Keratinocyte (primary cell): ENCODE data around the gene ERICH6. TPM values are rescaled to one million over a fixed set of nuclear protein-coding genes. Genes with fewer than 3 reads are reported as not detected.

ENCODE experiments used
- DNase-seq: peaks from one replicate; pipeline ENCODE4 v3.0.0-alpha.2; 2011; ENCODE audit warnings: low read depth, missing footprints, low spot score
- FAIRE-seq: peaks from 2 replicates; lab custom pipeline; 2011; peaks lifted over from hg19 to GRCh38; lab: Jason Lieb, UNC
- H2AFZ ChIP-seq: 2 replicates; pipeline ENCODE4 v1.6.0; 2012; ENCODE audit warnings: low read length, control low read depth, inconsistent platforms; ENCODE audit not compliant: control insufficient read depth
- H3K27ac ChIP-seq: 2 replicates; pipeline ENCODE4 v1.5.1; 2011; ENCODE audit warnings: low read length; ENCODE audit not compliant: control insufficient read depth, insufficient read depth
- H3K27me3 ChIP-seq: 3 replicates; pipeline ENCODE4 v1.6.0; 2011; ENCODE audit warnings: low read length; ENCODE audit not compliant: control insufficient read depth, insufficient read depth; ENCODE audit errors: extremely low read depth
- H3K36me3 ChIP-seq, 2 experiments: 2 replicates in 1 of 2; 3 replicates in 1 of 2; pipeline ENCODE4 v1.5.1; 2011; ENCODE audit warnings: low read length in 2 of 2, mild to moderate bottlenecking in 1 of 2; ENCODE audit not compliant: control insufficient read depth in 2 of 2, insufficient read depth in 2 of 2; ENCODE audit errors: extremely low read depth in 1 of 2
- H3K4me1 ChIP-seq: 3 replicates; pipeline ENCODE4 v1.5.1; 2011; ENCODE audit warnings: low read length; ENCODE audit not compliant: control insufficient read depth, insufficient read depth; ENCODE audit errors: extremely low read depth
- H3K4me2 ChIP-seq: 3 replicates; pipeline ENCODE4 v1.6.0; 2011; ENCODE audit warnings: low read depth, low read length; ENCODE audit not compliant: control insufficient read depth, insufficient read depth; ENCODE audit errors: extremely low read depth
- H3K4me3 ChIP-seq, 3 experiments: fragments of 200-600 bp in 1 of 3; sonication (generic) in 1 of 3; 2 replicates in 2 of 3; 3 replicates in 1 of 3; pipeline ENCODE4 v1.5.1; 2011 to 2016; ENCODE audit warnings: low read length in 3 of 3, mild to moderate bottlenecking in 3 of 3, control low read depth in 2 of 3, inconsistent platforms in 1 of 3, low read depth in 1 of 3, mixed read lengths in 1 of 3, mixed run types in 1 of 3, moderate library complexity in 1 of 3; ENCODE audit not compliant: control insufficient read depth in 2 of 3, insufficient read depth in 2 of 3; ENCODE audit errors: extremely low read depth in 1 of 3
- H3K79me2 ChIP-seq: 2 replicates; pipeline ENCODE4 v1.6.0; 2012; ENCODE audit warnings: low read length; ENCODE audit not compliant: control insufficient read depth, insufficient read depth
- H3K9ac ChIP-seq: 3 replicates; pipeline ENCODE4 v1.6.0; 2011; ENCODE audit warnings: low read length; ENCODE audit not compliant: control insufficient read depth, insufficient read depth; ENCODE audit errors: extremely low read depth
- H3K9me1 ChIP-seq: 3 replicates; pipeline ENCODE4 v1.6.0; 2011; ENCODE audit warnings: low read length; ENCODE audit not compliant: control insufficient read depth, insufficient read depth; ENCODE audit errors: extremely low read depth
- H3K9me3 ChIP-seq: 2 replicates; pipeline ENCODE4 v1.5.1; 2012; ENCODE audit warnings: low read depth, low read length; ENCODE audit not compliant: control insufficient read depth
- H4K20me1 ChIP-seq: 3 replicates; pipeline ENCODE4 v1.6.0; 2011; ENCODE audit warnings: low read length; ENCODE audit not compliant: control insufficient read depth, insufficient read depth; ENCODE audit errors: extremely low read depth
- EZH2 ChIP-seq: IDR thresholded peaks from one replicate; pipeline ENCODE4 v1.6.1; 2012; ENCODE audit warnings: inconsistent platforms, mild to moderate bottlenecking, low read length, moderate library complexity
- dilution Hi-C: fragments of 300-500 bp; cut with MboI; formaldehyde crosslinking; loops from one replicate; pipeline ENCODE4 v1.7.0; 2020; ENCODE audit warnings: low sequenced_read_pairs; ENCODE audit not compliant: extremely low pct_ligation_motif_present
- polyA plus RNA-seq, 5 experiments: library from polyadenylated mRNA; depleted of rRNA in 3 of 5; stranded (reverse) in 3 of 5; stranded (forward) in 1 of 5; unstranded in 1 of 5; fragments of >200 nt; gene quantifications; 1 replicate in 1 of 5; 2 replicates in 3 of 5; 3 replicates in 1 of 5; pipeline versions ENCODE4 v1.2.1 to v1.2.3, GENCODE V29; 2011 to 2012; ENCODE audit warnings: missing spikeins in 2 of 5, low read depth in 1 of 5, low replicate concordance in 1 of 5
- TF ChIP-seq, protein P1 (sequence below), 3 experiments: IDR thresholded peaks in 1 of 3; conservative IDR thresholded peaks in 1 of 3; optimal IDR thresholded peaks in 1 of 3; 2 replicates in 2 of 3; 3 replicates in 1 of 3; pipeline versions ENCODE3 to v1.5.1; 2011; ENCODE audit warnings: low read length in 3 of 3, mild to moderate bottlenecking in 3 of 3, moderate library complexity in 2 of 3, control low read depth in 1 of 3, inconsistent platforms in 1 of 3; ENCODE audit not compliant: insufficient read depth in 2 of 3; ENCODE audit errors: extremely low read depth in 1 of 3

Gene ERICH6
- polyA plus RNA-seq, 1 donor (not counting 4 experiments of a cell fraction or from before 2014, with no cell fraction given), result 0.03 TPM

DNA sequence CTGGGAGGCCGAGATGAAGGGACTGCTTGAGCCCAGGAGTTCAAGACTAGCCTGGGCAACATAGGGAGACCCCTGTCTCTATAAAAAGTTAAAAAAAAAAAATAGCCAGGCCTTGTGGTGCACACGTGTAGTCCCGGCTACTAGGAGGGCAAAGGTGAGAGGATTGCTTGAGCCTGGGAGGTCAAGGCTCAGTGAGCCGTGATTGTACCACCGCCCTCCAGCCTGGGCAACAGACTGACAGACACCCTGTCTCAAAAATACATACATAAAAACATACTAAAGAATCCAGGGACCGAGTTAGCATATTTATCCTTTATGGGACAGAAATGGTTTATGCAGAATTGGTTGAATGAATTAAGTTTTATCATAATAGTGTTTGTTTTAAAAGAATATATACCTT, 45.5 kb upstream of the ERICH6 start:
- Histone ChIP-seq H3K4me3 (no peak overlapping the region), H3K9me1 (no peaks in the 10 kb centered on the region), H3K27me3 (no peaks in the 10 kb centered on the region), H3K4me2 (no peak overlapping the region), H3K9me3 (no peaks in the 10 kb centered on the region), H3K4me1 (peaks cover 31% of the 10 kb centered on the region), H3K9ac (no peak overlapping the region), H3K27ac (no peak overlapping the region), H3K79me2 (peaks cover 85% of the 10 kb centered on the region), H4K20me1 (peaks cover 5% of the 10 kb centered on the region), H2AFZ (no peak overlapping the region), H3K36me3 (peaks cover 3 to 12% of the 10 kb centered on the region in 2 experiments)
- dilution Hi-C loops, result no loop called here
- DNase-seq (no peak), FAIRE-seq (no peak)
- TF ChIP-seq, protein P1, sequence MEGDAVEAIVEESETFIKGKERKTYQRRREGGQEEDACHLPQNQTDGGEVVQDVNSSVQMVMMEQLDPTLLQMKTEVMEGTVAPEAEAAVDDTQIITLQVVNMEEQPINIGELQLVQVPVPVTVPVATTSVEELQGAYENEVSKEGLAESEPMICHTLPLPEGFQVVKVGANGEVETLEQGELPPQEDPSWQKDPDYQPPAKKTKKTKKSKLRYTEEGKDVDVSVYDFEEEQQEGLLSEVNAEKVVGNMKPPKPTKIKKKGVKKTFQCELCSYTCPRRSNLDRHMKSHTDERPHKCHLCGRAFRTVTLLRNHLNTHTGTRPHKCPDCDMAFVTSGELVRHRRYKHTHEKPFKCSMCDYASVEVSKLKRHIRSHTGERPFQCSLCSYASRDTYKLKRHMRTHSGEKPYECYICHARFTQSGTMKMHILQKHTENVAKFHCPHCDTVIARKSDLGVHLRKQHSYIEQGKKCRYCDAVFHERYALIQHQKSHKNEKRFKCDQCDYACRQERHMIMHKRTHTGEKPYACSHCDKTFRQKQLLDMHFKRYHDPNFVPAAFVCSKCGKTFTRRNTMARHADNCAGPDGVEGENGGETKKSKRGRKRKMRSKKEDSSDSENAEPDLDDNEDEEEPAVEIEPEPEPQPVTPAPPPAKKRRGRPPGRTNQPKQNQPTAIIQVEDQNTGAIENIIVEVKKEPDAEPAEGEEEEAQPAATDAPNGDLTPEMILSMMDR (optimal IDR thresholded peaks at IDR 0.05 in 1 of 3, IDR thresholded peaks at IDR 0.05 in 1 of 3, conservative IDR thresholded peaks at IDR 0.05 in 1 of 3; ENCODE audit: extremely low read depth in 1 of 3, insufficient read depth in 2 of 3, low read length in 3 of 3), result no peak
- no peak for TF ChIP-seq EZH2

DNA sequence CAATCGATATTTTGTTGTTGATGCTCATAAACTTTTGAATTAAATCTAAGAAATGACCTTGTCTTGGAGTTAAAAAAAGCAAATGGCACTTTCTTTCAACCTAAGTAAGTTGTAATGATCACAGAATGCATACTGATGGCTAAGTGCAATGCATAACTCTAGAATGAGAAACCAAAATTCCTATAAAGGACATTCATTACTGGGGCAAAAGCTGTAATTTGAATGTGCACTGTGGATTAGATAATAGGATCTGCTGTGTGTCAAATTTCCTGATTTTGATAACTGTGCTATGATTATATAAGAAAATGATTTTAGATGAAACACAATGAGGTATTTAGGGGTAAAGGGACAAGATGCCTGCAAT, 44.9 kb upstream of the ERICH6 start:
- H3K79me2 ChIP-seq, result peaks cover 80% of the 10 kb centered on the region
- DNase-seq, result no peak
- no peak for FAIRE-seq
- peaks cover 5% of the 10 kb centered on the region for H4K20me1 ChIP-seq
- H3K36me3 ChIP-seq, result peaks cover 3 to 12% of the 10 kb centered on the region in 2 experiments
- no peaks in the 10 kb centered on the region for H3K9me1 ChIP-seq
- no peaks in the 10 kb centered on the region for H3K9me3 ChIP-seq
- H3K27me3 ChIP-seq, result no peaks in the 10 kb centered on the region
- no peak overlapping the region for H3K4me2 ChIP-seq
- TF ChIP-seq, protein P1 (optimal IDR thresholded peaks at IDR 0.05 in 1 of 3, IDR thresholded peaks at IDR 0.05 in 1 of 3, conservative IDR thresholded peaks at IDR 0.05 in 1 of 3; ENCODE audit: extremely low read depth in 1 of 3, insufficient read depth in 2 of 3, low read length in 3 of 3), result no peak
- no peak for TF ChIP-seq EZH2
- H3K4me3 ChIP-seq, result no peak overlapping the region
- dilution Hi-C loops, result no loop called here
- H3K9ac ChIP-seq, result no peak overlapping the region
- H2AFZ ChIP-seq, result no peak overlapping the region
- peaks cover 37% of the 10 kb centered on the region for H3K4me1 ChIP-seq
- no peak overlapping the region for H3K27ac ChIP-seq
